Stimulated activated CD8-positive, alpha-beta memory T cell treated with anti-CD3 and anti-CD28 coated beads, Interleukin-15, amount 100 ng/mL, for 24 hours (primary cell): ENCODE results near the gene OR10G3.
"Not testable (repeated sequence)": the region's sequence is repeated elsewhere in the genome, so short reads cannot be mapped to it uniquely, and the experiment has no call there.

ENCODE experiments used
- DNase-seq: peaks from one replicate; pipeline ENCODE4 v3.0.0-alpha.2; 2020; ENCODE audit warnings: low read depth

OR10G3 gene, protein sequence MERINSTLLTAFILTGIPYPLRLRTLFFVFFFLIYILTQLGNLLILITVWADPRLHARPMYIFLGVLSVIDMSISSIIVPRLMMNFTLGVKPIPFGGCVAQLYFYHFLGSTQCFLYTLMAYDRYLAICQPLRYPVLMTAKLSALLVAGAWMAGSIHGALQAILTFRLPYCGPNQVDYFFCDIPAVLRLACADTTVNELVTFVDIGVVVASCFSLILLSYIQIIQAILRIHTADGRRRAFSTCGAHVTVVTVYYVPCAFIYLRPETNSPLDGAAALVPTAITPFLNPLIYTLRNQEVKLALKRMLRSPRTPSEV

GRCh38 chr14:21579976-21580375, at the start of gene OR10G3:
Gene OR10G3, minus strand, starts transcription at chr14:21580076. Its CDS starts 9,332 bp downstream, at chr14:21570744.
- no peak for DNase-seq

DNA sequence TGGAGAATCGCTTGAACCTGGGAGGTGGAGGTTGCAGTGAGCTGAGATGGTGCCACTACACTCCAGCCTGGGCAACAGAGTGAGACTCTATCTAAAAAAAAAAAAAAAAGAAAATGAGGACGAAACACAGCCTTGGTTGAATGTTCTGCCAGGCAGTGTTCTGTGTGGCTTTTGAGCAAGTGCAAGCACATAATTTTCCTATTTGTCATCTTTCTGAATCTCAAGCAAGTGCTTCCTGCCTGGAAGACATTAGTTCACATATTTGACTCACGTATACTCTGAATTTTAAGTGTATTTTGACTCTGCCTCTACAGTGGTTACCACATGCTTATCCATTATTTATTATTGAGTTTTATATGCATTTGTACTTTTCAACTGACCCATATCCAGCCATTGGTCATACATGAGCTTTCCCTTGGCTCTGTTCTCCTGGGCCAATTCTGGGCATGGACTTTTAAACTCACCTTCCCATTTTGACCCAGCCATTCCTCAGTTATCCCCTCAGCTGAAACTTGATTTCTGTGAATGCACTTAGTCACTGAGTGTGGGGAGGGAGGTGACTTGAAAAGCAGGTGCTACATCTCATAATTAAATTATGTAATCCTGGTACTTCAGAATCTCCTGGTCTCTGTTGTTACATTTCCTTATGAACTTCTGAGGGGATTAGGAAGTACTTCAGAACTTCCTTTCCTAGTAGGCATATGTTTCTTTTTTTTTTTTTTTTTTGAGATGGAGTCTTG, 46.8 kb upstream of the OR10G3 start:
- DNase-seq = no peak

GRCh38 chr14:21617614-21618013, 37.7 kb upstream of the OR10G3 start:
- no peak for DNase-seq

GRCh38 chr14:21614240-21614639, 34.4 kb upstream of the OR10G3 start:
- DNase-seq = no peak

GRCh38 chr14:21612324-21612723, 32.4 kb upstream of the OR10G3 start:
- no peak for DNase-seq

DNA sequence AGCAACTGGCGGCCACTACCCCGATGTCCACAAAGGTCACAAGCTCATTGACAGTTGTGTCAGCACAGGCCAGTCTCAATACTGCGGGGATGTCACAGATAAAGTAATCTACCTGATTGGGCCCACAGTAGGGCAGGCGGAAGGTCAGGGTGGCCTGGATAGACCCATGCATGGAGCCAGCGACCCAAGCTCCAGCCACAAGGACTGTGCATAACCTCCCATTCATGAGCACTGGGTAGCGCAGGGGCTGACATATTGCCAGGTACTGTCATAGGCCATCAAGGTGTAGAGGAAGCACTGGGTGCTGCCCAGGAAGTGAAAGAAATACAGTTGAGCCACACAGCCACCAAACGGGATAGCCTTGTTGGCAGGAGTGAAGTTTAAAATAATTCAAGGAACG, 22.3 kb upstream of the OR10G3 start:
- not testable (repeated sequence) for DNase-seq

GRCh38 chr14:21589317-21589716, 9.4 kb upstream of the OR10G3 start:
- no peak for DNase-seq

DNA sequence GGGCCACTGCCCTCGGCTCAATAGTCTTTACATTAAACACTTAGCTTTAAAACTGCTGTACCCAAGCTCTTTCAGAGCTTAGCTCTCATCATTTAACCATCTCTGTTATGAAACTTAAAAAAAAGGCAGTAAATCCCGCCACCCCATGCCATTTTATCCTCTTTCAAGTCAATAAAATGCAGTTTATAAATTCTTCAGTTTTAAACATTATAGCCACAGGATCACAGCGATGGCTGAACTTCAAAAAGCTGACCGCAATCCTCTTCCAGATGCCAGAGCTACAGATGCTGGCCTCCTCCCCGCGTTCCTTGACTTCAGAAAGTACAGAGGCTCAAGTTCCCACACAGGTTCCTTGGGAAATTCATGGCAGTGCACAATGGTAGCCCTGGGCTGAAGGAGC, 4.2 kb downstream of the OR10G3 start:
- DNase-seq = no peak

DNA sequence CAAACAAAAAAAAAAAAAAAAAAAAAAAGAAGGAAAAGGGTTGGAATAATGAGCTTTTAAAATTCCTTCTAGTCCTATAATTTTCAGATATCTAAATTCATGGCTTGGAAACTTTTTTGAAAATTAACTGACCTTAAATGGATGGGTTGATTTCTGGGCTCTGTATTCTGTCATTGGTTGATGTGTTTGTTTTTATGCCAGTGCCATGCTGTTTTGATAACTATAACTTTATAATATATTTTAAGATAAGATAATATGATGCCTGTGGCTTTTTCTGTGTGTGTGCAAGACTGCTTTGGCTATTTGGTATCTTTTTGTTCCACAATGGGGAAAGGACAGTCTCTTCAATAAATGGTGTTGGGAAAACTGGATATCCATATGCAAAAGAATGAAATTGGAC, 7.3 kb downstream of the OR10G3 start:
- no peak for DNase-seq

DNA sequence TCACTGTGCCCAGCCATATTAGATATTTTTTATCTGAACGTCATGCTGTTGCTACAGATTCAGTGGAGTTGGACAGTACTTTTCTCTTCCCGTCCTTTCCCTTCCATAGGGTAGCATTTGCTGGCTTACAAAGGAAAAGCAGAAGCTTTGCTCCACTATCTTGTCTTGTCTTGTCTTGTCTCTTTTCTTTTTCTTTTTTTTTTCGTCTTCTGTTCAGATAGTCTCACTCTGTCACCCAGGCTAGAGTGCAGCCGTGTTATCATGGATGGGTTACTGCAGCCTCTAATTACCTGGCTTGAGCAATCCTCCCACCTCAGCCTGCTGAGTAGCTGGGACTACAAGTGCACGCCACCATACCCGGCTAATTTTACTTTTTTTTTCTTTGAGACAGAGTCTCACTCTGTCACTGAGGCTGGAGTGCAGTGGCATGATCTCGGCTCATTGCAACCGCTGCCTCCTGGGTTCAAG, 21.1 kb downstream of the OR10G3 start:
- DNase-seq = no peak

DNA sequence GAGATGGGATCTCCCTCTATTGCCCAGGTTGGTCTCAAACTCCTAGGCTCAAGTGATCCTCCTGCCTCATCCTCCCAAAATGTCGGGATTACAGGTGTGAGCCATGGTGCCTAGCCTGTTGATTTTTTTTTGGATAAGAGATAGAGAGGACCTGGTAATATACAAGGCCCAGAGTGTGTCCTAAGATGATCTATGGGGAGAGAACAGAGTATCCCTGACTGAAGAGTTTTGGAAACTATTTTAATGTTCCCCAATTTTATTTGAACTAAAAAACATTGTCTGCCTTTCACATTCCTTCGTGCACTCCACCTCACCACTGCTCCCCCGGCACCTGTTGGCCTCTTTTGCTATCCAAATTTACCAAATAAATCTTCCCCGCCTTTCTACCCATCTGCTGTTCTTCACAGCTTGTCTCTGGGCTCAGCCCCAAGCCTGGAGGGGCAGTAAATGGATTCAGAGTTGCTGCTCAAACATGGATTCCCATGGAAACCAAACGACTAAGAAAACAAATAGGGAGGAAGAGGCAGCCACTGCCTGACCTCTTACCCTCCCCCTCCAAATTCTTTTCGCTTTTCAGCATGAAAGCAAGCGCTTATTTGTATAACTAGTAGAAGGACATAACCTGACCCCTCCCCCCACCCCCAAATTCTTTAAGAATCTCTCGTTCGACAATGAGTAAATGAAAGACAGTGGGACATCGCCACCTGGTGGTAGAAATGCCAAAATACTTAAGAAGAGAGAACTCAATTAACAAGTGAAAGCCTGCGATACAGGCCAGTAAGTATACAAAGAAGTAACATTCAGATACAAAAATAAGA, 22.6 kb downstream of the OR10G3 start:
- peak; percentile 22 for DNase-seq

DNA sequence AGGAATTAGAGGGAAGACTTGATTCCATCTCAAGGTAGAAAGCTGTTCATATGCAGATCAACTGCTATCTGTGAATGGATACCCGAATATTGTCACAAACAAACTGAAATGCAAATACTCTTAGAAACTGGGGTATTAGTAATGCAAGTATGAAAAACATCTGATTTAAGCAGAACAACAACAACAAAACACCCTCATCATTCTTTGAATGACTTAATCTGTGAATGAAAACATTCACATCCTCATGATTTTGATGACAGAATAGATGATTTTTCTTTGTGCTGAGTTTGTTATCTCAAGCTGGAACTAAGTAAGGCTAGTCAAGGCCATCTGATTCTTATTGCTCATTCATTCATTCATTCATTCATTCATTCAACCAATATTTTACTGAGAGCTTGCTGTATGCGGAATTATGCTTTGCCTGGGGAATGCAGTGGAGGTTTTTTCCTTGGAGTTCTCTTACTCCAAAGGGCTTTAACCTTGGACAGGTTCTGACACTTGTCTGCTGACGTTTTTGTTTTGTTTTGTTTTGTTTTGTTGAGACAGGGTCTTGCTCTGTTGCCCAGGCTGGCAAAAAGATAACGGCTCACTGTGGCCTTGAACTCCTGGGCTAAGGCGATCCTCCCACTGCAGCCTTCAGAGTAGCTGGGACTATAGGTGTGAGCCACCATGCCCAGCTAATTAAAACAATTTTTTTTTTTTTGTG, 23.3 kb downstream of the OR10G3 start:
- DNase-seq = no peak

DNA sequence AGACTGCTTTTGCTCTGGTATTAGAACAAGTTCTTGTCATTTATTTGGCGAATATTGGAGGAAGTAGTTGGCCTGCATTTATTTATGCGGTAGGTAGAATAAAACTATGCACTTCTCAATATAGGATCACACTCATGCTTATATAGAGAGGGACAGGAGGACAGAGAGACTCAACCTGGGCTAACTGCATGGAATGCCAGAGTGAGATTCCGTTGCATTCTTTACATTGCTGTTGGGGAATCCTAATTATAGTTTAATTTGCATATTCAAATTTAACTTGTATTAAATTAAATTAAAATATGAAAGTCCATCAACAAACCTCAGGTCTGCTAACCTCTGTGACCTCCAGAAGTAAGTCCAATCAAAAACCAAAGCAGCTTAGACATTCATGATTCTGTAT, 26.6 kb downstream of the OR10G3 start:
- DNase-seq = no peak

DNA sequence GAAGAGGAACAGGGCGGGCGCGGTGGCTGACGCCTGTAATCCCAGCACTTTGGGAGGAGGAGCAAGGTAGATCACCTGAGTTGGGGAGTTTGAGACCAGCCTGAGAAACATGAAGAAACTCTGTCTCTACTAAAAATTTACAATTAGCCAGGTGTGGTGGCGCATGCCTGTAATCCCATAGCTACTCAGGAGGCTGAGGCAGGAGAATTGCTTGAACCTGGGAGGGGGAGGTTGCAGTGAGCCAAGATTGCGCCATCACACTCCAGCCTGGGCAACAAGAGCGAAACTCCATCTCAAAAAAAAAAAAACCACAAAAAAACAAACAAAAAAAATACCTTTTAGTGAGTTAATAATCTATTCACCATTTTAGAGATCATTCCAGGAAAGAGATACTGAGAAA, 35.3 kb downstream of the OR10G3 start:
- not testable (repeated sequence) for DNase-seq

GRCh38 chr14:21543963-21544362, 35.9 kb downstream of the OR10G3 start:
- DNase-seq = no peak

DNA sequence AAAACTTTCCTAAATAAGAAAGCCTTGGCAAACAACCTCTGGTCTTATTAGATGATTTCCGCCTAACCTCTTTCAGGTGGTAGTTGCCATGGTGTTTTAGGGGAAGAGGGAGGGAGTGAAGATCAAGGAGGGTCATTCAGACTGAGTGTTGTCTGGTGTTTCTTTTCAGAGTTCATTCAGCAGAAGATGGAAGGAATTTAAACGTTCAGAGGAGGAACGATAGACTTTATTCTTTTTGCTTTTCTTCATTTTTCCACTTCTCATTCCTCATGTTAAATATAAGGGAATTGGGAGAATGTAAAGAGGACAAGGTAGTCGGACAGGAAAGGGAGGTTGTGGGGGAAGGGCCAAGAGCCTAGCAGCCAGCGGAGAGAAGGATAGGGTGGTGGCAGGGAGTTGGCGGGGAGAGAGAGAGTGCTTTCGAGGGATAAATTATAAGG, 36.3 kb downstream of the OR10G3 start:
- no peak for DNase-seq

DNA sequence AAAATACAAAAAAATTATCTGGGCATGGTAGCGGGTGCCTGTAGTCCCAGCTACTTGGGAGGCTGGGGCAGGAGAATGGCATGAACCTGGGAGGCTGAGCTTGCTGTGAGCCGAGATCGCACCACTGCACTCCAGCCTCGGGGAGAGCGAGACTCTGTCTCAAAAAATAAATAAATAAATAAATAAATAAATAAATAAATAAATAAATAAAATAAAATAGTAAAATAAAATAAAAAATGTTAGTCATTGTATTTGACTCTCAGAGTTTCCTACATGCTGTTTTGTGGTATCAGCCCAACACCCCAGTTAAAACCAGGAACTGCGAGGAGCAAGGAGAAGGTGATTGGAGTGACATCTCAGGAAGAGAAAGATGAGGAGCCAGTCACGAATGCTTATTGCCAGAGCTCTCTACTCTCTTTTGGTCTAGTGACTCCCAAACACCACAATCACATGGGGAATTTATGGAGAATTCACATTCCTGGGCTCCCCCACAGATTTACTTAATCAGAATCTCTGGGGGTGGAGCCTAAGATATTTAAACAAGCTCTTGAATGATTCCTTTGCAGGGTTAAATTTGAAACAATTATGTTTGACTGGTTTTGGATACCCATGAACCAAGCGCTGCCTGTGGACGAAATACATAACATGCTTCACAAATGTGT, 38.3 kb downstream of the OR10G3 start:
- no peak for DNase-seq

DNA sequence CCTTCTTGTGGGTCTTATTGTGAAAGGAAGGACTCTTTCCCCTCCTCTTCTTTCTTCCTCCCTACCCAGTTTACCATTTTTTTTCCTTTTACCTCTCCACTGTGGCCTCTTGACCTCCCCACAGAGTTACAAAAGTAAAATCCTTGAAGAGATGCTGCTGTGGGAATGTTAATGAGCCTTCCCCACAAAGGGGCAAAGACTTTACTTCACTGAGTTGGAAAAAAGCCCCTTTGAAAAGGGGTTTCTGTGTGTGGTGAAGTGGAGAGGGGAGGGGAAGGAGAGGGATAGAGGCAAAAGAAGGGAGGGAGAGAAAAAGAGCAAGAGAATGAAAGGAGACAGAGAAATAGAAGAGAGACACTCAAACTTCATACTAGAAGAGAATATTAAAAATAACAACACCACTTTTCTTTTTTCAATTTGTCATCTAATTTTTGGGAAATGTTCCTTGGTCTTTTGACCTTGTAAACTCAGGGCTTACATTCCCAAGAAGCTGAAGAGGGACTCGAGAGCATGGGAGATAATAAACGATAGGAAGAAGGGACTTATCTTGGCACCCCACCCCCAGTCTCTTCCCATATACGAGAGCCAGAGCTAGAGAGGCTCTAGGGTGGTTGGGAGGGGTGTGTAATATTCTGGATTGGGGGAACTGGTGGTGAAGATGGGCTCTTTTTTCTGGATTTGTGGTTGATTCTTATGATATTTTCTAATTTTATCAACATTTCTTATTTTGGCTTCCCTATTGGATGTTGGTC, 40.5 kb downstream of the OR10G3 start:
- DNase-seq = no peak

DNA sequence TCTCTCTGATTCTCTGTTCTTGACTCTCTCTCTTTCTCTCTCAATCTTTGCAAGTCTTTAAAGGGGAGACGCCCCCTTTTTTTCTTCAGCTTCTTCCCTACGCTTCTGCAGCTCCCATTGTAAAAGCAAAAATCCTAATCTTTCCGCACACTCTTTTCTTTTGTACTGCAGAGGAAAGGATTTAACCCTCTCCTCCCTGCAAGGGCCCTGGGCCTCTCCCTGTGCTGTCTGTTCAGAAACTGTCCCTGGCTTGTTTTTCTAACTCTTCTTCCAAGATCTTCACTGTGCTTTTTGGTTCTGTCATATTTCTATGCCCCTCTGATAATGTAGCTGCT, 42.8 kb downstream of the OR10G3 start:
- no peak for DNase-seq

DNA sequence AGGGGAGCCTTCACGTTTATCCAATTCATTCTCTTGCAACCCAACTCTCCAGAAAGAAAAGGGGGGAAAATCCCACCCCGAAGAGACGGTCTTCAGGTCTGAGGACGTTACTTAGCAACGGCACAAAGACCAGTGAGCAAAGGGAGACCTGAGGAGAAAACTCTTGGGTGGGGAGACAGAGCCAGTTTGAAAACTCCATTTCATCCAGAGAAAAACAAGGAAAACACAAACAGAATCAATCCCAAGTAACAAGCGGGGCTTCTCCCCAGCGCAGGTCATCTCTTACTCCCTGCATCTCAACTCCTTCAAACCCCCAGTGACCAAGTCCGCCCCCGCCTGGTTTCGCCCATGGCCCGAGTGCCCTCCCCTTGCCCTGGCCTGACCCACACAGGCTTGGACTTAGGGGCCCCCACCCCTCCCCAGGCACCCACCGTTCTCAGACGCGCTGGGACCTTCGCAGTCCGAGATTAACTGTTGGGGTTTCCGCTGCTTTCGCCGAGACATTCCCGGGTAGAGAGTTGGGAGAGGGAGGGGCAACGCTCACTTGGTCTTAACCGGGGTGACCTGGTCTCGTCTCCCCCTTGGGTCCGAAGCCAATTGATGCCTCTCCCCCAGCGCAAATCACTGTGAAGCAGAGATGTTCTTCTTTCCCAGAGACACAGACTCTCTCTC, 43.3 kb downstream of the OR10G3 start:
- no peak for DNase-seq
